Bronchial epithelial cell (primary cell): ENCODE results near the gene EXOC7. TPM values are rescaled to one million over a fixed set of nuclear protein-coding genes. Genes with fewer than 3 reads are reported as not detected.

Experiments used
- DNase-seq: peaks from one replicate; pipeline ENCODE4 v3.0.0-alpha.2; 2010; ENCODE audit warnings: low read depth
- FAIRE-seq: peaks from 2 replicates; lab custom pipeline; 2011; peaks lifted over from hg19 to GRCh38; lab: Jason Lieb, UNC
- H3K27me3 ChIP-seq: 2 replicates; pipeline ENCODE4 v1.5.1; 2011; ENCODE audit warnings: low read length; ENCODE audit not compliant: control insufficient read depth, insufficient read depth
- H3K36me3 ChIP-seq: 2 replicates; pipeline ENCODE4 v1.5.1; 2011; ENCODE audit warnings: low read length; ENCODE audit not compliant: control insufficient read depth, insufficient read depth
- H3K4me3 ChIP-seq: 2 replicates; pipeline ENCODE4 v1.5.1; 2011; ENCODE audit warnings: mild to moderate bottlenecking, low read depth, low read length, control low read depth
- CTCF ChIP-seq: IDR thresholded peaks from 2 replicates; pipeline ENCODE4 v1.5.1; 2011; ENCODE audit warnings: mild to moderate bottlenecking, moderate library complexity, low read length, control low read depth, inconsistent platforms; ENCODE audit not compliant: insufficient read depth, severe bottlenecking
- total RNA-seq: library from RNA; depleted of rRNA; stranded (reverse); fragments of >200 nt; gene quantifications from 2 replicates; pipeline ENCODE4 v1.2.1, GENCODE V29; 2014

EXOC7 gene
- total RNA-seq, 1 donor from 2014 or later: 41.9 TPM

- Histone ChIP-seq H3K27me3 (no peaks in the 10 kb centered on the region), H3K36me3 (peaks cover 25% of the 10 kb centered on the region), H3K4me3 (no peak overlapping the region)
- no peak for TF ChIP-seq CTCF
- FAIRE-seq (no peak), DNase-seq (no peak)
Observed at GRCh38 chr17:76039121-76039520, 64.5 kb downstream of the EXOC7 start.

- Histone ChIP-seq H3K4me3 (no peak overlapping the region), H3K36me3 (peaks cover 16% of the 10 kb centered on the region), H3K27me3 (no peaks in the 10 kb centered on the region)
- TF ChIP-seq CTCF: no peak
- FAIRE-seq: no peak
- DNase-seq: no peak
Observed at GRCh38 chr17:76038050-76038449, 65.5 kb downstream of the EXOC7 start.

GRCh38 chr17:76036497-76037261 lies 66.9 kb downstream of the EXOC7 start:
- no peak overlapping the region for H3K4me3 ChIP-seq
- DNase-seq: no peak
- H3K36me3 ChIP-seq: peaks cover 13% of the 10 kb centered on the region
- no peak for TF ChIP-seq CTCF
- H3K27me3 ChIP-seq: no peaks in the 10 kb centered on the region
- FAIRE-seq: no peak

GRCh38 chr17:76034428-76035350 lies 68.9 kb downstream of the EXOC7 start:
- H3K4me3 ChIP-seq: no peak overlapping the region
- FAIRE-seq (no peak), DNase-seq (no peak)
- H3K36me3 ChIP-seq: peaks cover 4% of the 10 kb centered on the region
- no peaks in the 10 kb centered on the region for H3K27me3 ChIP-seq
- no peak for TF ChIP-seq CTCF

GRCh38 chr17:76033139-76033538 lies 70.4 kb downstream of the EXOC7 start:
- FAIRE-seq (no peak), DNase-seq (no peak)
- H3K36me3 ChIP-seq: no peaks in the 10 kb centered on the region
- H3K27me3 ChIP-seq: no peaks in the 10 kb centered on the region
- TF ChIP-seq CTCF: no peak
- H3K4me3 ChIP-seq: no peak overlapping the region
